ENCODE results near the gene BORCS5.
"Not testable (repeated sequence)": the region's sequence is repeated elsewhere in the genome, so short reads cannot be mapped to it uniquely, and the experiment has no call there.

BORCS5 gene

GRCh38 chr12:12356896-12357718 is at the start of gene BORCS5:
BORCS5 (plus strand) TSS chr12:12357078; CDS start chr12:12357452, 374 bp downstream.
- peak; percentile 99 for DNase-seq

DNA sequence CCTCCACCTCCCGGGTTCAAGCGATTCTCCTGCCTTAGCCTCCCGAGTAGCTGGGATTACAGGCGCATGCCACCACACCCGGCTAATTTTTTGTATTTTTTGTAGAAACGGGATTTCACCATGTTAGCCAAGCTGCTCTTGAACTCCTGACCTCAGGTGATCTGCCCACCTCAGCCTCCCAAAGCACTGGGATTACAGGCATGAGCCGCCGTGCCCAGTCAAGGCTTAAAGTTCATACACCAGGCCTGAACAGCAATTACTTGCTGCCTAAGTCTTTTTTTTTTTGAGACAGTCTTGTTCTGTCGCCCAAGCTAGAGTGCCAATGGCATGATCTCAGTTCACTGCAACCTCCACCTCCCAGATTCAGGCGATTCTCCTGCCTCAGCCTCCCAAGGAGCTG is 46.2 kb upstream of the BORCS5 start:
- DNase-seq = not testable (repeated sequence)

DNA sequence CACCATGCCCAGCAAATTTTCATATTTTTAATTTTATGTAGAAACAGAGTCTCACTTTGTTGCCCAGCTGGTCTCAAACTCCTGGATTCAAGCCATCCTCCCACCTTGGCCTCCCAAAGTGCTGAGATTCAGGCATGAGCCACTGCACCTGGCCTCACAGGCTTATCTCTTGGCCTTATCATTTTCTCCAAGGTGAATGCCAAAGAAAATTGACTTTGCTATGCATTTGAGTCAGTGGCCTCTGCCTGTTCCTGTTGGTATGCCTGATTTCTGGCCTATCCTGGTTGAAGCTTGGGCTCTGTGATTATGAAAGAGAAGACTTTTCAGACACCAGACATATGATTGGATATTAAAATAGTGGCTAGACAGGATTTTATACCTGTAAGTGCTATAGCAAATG is 41.0 kb upstream of the BORCS5 start:
- no peak for DNase-seq

DNA sequence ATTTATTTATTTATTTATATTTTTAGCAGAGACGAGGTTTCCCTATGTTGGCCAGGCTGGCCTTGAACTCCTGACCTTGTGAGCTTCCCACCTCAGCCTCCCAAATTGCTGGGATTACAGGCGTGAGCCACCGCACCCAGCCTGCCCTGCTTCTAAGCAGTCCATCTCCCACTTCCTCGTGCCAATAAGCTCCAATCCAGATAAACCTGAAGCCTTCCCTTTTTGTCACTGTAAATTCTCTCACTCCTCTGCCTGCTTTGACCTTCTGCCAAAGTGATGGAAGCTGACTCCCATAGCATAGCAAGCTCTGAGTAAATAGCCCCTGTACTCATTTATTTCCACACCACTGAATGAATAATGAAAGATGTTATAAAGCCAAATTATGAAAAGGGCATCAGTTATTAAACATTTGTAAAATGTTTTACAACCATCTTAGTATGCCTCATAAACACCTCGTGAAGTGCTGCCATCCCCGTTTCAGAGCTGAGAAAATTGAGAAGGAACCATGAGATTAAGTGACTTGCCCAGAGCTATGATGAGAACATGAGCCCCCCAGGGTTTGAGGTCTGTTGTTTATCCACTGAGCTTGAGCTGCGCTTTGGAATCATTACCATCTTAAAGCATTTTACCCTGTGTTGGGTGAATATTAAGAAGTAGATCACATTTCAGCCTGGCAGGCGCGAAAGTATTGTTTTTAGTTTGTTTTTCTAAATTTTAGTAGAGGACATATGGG is 37.3 kb upstream of the BORCS5 start:
- DNase-seq = no peak

DNA sequence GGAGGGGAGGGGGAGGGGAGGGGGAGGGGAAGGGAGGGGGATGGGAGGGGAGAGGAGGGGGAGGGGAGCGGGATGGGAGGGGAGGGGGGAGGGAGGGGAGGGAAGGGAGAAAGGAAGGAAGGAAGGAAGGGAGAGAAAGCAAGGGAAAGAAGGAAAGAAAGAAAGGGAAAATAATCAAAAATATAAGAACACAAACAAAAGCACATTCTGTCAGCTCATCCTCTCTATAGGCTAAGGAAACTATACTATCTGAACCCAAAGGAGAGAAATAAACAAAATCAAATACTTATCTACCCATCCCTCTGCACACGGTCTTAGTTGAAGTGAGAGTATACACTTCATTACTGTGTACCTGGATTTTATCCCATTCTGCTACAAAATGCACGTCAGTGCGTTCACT is 33.8 kb upstream of the BORCS5 start:
- no peak for DNase-seq

DNA sequence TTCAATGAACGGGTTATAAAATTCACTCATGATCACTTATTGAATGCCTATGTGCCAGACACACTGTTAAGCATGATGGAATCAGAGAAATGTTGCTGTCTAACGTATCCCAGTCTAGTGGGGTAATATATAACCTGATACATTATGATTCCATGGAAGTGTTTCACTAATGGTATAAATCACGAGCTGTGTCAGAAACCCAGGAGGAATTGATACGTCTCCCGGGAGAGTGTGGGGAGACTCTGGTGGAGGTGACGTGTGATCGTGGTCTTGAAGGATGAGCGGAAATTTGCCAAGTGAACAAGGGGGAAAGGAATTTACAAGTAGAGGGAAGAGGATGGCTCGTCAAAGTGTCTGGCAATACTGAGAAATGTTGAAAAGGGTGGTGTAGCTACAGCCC is 33.3 kb upstream of the BORCS5 start:
- no peak for DNase-seq

DNA sequence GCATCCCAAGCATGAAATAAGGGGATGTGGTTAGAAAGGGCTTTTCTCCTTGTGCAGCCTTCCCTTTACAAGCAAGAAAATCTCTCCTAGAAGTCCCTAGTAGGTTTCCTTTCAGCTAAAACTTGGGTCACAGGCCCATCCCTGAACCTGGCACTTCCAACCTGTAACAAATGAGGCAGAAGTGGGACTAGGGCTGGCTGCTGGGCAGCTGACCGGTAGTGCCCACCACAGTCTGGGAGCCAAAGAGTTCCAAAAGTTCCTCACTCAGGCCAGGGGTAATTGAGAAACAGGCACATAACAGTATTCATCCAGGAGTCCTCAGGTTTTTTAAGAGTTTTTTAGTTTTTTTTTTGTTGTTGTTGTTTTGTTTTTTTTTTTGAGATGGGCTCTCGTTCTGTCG is 30.6 kb upstream of the BORCS5 start:
- DNase-seq = no peak

GRCh38 chr12:12327802-12328201 is 29.1 kb upstream of the BORCS5 start:
- peak; percentile 67 for DNase-seq

DNA sequence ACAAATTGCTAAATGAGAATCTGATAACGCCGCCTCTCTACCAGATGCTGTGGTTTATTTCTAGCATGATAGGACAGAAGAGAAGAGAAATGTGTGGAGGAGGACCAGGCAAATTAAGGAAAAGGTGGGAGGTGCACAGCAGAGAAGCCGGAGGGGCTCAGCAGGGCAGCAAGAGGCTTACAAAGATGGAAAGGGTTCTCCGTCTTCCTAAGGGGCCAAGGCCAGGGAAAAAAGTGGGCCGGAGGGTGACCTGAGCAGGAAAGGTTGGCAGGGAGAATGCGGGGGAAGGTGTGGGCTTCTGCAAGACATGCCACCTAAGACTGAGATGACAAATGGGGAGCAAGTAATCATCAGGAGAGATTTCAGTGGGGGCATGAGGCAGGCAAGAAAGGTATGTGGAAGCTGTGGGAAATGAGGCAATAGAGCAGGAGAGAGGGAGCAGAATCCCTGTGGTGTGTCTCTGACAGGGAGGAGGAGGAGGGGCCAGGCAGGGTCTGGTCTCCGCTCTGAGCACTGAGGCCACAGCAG is 25.6 kb upstream of the BORCS5 start:
- no peak for DNase-seq

DNA sequence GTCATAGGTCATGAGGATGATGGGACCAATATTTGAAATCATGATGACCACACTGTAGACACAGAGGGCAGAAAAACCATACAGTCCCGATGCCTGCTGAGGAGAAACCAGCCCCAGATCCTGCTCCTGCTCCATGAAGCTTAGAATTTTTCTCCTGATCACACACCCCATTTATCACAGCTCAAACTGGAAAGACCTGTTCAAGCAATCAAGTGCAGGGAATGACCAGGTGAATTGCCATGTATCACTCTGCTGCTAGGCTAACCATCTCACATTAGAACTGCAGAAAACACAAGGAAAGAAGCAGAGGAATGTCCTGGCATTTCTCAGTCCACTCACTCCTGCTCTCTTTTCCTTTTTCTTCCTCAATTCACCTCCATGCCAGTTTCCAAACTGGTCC is 25.0 kb upstream of the BORCS5 start:
- DNase-seq = no peak

DNA sequence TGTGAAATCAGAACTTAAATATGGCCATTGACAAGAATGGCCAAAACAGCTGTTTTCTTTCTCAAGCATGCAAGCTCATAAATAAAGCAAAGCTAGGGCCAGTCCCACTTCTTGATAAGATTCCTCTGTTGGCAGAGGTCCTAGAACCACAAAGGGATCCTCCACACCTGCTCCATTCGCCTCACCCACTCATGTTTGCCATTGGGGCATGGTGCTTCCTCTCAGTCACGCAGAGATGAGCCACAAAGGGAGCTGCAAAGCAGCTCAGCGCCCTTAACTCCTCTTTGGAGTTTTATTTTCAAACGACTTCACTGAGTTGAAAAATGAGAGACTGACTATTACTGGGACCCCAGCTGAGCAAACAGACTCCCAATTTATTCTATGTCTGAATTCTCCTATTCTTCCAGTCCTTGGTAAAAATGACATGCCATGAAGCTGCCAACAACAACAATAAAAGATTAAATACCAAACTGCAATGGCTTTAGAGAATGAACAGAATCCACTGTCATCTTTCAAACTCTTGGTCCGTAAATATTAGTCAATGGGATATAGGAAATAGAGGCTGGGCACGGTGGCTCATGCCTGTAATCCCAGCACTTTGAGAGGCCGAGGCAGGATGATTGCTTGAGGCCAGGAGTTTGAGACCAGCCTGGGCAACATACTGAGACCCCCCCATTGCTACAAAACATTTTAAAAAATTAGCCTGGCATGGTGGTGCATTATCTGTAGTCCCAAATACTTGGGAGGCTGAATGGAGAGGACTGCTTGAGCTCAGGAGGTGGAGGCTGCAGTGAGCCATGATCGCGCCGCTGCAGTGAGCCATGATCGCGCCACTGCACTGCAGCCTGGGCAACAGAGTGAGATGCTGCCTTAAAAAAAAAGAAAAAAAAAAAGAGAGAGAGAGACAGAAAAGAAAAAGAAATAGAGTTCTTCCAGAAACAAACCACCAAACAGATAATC is 23.2 kb upstream of the BORCS5 start:
- DNase-seq = no peak

GRCh38 chr12:12334367-12335040 is 22.4 kb upstream of the BORCS5 start:
- DNase-seq = peak; percentile 62

GRCh38 chr12:12336049-12336411 is 20.8 kb upstream of the BORCS5 start:
- no peak for DNase-seq

DNA sequence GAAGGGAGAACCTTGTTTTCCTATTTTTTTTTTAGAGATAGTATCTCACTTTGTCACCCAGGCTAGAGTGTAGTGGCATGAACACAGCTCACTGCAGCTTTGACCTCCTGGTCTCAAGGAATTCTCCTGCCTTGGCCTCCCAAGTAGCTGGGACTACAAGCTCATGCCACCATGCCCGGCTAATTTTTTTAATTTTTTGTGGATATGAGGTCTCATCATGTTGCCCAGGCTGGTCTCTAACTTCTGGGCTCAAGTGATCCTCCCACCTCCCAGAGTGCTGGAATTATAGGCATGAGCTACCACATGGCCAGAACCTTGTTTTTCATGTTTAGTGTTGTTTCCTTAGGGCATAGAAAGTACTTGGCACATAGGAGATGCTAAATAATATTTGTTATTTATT is 20.4 kb upstream of the BORCS5 start:
- no peak for DNase-seq

DNA sequence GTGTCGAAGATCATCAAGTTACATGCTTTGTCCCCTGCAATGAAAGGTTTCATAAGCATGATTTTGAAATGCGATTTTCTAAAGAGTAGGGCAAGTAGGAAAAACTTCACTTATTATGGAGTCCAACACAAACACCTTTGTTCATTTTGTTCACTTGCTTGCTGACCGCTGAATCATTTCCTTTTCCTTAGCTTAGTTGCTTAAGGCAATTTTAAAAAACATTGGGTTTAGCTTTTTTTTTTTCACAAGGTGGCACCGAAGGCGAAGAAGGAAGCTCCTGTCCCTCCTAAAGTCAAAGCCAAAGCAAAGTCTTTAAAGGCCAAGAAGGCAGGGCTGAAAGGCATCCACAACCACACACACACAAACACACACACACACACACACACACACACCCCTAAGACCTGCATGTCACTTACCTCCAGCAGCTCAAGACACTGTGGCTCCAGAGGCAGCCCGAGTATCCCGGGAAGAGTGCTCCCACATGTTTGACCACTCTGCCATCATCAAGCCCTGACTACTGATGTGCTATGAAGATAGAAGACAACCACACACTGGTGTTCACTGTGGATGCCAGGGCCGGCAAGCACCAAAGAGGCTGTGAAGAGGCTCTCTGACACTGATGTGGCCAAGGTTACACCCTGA is 18.2 kb upstream of the BORCS5 start:
- no peak for DNase-seq

- peak; percentile 32 for DNase-seq
Measured at GRCh38 chr12:12349711-12350665, 6.9 kb upstream of the BORCS5 start, which contains the start of gene MANSC1. MANSC1 (minus strand) TSS chr12:12350242; CDS start chr12:12343314, 6,928 bp downstream.

DNA sequence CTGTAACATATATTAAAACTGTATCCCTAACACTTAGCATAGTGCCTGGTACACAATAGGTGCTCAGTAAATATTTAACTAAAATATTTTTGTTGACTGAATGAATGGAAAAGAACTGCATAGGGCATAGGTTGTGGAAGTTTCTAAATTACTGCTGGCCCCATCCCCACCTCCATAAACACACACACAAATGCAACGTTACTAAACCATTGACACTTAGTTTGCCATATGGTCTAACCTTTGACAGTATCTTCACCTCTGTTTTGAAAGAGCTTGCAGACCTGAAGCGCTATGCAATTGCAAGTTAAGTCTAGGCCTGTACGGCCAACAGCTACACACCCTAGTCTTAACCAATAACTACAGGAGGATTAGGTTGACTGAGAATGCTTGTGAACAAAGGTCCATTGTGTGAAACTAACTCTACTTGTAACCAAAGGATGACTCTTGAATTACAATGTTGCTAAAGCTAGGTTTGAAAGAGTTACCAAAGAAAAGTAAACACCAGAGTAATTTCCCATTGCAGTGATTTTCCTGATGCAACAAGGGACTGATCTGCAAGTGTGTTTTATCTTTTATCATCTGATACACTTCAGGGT is 5.9 kb upstream of the BORCS5 start:
- no peak for DNase-seq

DNA sequence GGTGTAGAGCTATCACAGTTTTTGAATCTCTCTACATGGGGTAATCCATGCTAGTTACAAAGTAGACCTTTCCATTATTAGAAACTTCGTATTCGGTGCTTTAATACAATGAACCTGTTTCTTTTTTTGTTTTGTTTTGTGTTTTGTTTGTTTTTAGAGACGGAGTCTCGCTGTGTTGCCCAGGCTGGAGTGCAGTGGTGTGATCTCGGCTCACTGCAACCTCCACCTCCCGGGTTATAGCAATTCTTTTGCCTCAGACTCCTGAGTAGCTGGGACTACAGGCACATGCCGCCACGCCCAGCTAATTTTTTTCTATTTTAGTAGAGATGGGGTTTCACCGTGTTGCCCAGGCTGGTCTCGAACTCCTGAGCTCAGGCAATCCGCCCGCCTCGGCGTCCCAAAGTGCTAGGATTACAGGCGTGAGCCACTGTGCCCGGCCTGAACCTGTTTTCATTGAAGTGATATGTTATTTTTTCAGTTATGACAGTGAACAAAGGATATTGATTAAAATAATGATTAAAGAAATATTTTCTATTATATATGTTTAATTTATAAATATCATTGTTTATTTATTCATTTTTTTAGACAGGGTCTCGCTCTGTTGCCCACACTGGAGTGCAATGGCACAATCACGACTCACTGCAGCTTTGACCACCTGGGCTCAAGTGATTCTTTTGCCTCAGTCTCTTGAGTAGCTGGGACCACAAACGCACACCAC is 5.3 kb upstream of the BORCS5 start:
- DNase-seq = not testable (repeated sequence)

DNA sequence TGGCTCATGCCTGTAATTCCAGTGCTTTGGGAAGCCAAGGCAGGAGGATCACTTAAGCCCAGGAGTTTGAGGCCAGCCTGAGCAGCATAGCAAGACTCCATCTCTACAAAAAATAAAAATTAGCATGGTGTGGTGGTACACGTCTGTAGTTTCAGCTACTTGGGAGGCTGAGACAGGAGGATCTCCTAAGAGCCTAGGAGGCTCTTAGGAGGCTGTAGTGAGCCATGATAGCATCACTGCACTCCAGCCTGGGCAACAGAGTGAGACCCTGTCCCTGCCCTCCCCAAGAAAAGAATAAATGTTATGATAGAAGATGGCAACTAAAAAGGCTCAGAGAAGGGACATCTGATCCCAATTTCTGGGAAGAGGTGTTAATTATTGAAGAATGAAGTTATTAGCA is 3.6 kb upstream of the BORCS5 start:
- DNase-seq = no peak

Data from CD4-positive, alpha-beta T cell treated with Interleukin-4 for 4 hours (primary cell).